Suppressor macrophage treated with lipopolysaccharide for 1 hour (primary cell): Measurements from ENCODE around the gene BTBD3.

Experiments used
- DNase-seq, 3 donors: peaks; one replicate each; pipeline ENCODE4 v3.0.0-alpha.2; 2020 to 2022

Gene BTBD3

GRCh38 chr20:11917663-11918062 is at the start of gene BTBD3:
TSS of gene BTBD3 (plus strand) at chr20:11917893. CDS start at chr20:11918276, 383 bp downstream.
- peak in 1 of 3 donors; percentile 10 for DNase-seq

GRCh38 chr20:11869641-11870040 is 48.1 kb upstream of the BTBD3 start:
- DNase-seq = no peak

GRCh38 chr20:11870411-11870810 is 47.3 kb upstream of the BTBD3 start:
- no peak for DNase-seq

DNA sequence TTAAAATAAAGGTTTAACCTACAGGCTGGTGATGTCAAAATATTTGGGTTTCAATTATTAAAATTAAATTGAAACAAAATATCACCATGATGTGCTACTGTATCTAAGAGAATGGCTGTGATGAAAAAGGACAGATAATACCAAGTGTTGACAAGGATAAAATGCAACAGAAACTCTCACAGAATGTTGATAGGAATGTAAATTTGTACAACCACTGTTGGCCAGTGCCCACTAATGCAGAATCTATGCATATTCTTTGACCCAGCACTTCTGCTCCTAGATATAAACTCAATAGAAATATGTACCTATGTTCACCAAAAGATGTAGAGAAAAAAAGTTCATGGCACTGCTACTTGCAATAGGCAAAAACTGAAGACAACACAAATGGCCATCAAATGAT is 41.1 kb upstream of the BTBD3 start:
- no peak for DNase-seq

GRCh38 chr20:11880680-11881079 is 37.0 kb upstream of the BTBD3 start:
- DNase-seq = no peak

- DNase-seq = no peak
These were observed 36.2 kb upstream of the BTBD3 start for GRCh38 chr20:11881449-11881848.

- DNase-seq = no peak
These were observed 35.0 kb upstream of the BTBD3 start for GRCh38 chr20:11882651-11883050.

- DNase-seq = no peak
These were observed 29.0 kb upstream of the BTBD3 start for GRCh38 chr20:11888648-11889047.

- peak; percentile 87 to 95 (median 91) for DNase-seq
These were observed 27.2 kb upstream of the BTBD3 start for GRCh38 chr20:11890331-11891076.

GRCh38 chr20:11891077-11891775 is 26.5 kb upstream of the BTBD3 start:
- peak; percentile 77 to 90 (median 83) for DNase-seq

- peak; percentile 72 to 81 (median 73) for DNase-seq
These were observed 25.7 kb upstream of the BTBD3 start for GRCh38 chr20:11891776-11892545.

- DNase-seq = no peak
These were observed 23.6 kb upstream of the BTBD3 start for GRCh38 chr20:11894062-11894461.

- no peak for DNase-seq
These were observed 21.8 kb upstream of the BTBD3 start for GRCh38 chr20:11895861-11896387.

GRCh38 chr20:11901127-11901526 is 16.6 kb upstream of the BTBD3 start:
- no peak for DNase-seq

GRCh38 chr20:11902285-11902697 is 15.4 kb upstream of the BTBD3 start:
- peak in 2 of 3 donors; percentile 27 to 33 for DNase-seq

DNA sequence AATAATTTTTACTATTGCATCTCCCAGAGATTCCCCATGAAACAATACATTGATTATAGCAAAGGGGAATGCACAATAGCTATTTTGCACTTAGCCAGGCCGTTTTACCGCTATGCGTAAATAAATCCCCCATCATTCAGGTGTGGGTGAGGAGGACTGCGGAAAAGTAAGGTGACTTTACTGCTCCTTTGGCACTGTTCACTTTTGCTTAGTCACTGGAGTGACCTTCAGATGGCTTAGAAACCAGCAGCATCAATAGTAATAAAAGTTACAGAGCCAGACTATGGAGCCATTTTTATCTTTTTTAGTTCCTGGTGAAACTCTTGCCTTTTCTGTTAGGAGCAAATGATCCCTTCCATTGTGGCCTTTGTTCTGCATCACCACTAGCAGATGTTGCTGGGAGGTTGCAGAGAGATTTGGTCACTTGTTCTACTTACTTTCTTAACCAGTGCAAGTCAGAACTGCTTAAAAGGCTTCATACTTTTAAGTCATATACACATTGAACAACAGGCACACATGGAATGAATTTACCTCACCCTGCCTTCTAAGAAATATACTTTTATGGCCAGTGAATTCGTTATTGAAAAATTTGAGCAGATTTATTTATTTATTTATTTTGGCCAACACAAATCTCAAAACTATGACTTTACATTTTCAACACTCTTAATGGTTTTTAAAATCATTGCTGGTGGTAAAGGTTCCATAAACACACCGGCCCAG is 12.1 kb upstream of the BTBD3 start:
- DNase-seq = no peak

GRCh38 chr20:11906626-11907480 is 10.8 kb upstream of the BTBD3 start:
- no peak for DNase-seq

DNA sequence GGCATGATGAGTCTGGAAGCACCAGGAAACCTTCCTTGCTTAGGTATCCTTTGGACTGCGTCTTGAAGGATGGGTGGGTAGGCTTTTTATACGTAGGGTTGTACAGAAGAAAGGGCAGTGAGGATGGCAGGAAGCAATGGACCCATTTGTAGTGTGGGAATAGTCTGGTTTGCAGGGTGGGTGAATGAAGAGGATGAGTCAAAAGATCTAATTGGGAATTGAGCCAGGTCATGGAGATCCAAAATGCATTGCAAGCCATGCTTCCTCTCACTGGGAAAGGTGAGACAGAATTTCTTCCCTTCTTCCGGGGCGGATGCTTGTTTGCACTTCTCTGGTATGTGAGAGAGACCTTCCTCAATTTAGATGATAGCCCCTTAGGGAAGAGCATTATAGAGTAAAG is 10.1 kb upstream of the BTBD3 start:
- DNase-seq = no peak

GRCh38 chr20:11912013-11912658 is 5.6 kb upstream of the BTBD3 start:
- peak in 1 of 3 donors; percentile 4 for DNase-seq

GRCh38 chr20:11912659-11913415 is 4.9 kb upstream of the BTBD3 start:
- no peak for DNase-seq
